H1 (cell line): ENCODE data around the gene CAMP. TPM values are rescaled to one million over a fixed set of nuclear protein-coding genes. Genes with fewer than 3 reads are reported as not detected.

Experiments used
- CTCF ChIA-PET: fragments of 300-600 bp; sonication (Branson Sonifier 250); formaldehyde crosslinking; loops from one replicate; lab custom pipeline; 2021; ENCODE audit not compliant: partially characterized antibody; lab: Charles Lee
- POLR2A ChIA-PET: fragments of 300-600 bp; sonication (Branson Sonifier 250); formaldehyde crosslinking; loops from one replicate; lab custom pipeline; 2021; ENCODE audit warnings: inconsistent platforms; ENCODE audit not compliant: partially characterized antibody; lab: Charles Lee
- DNase-seq, 2 experiments: peaks; one replicate each; pipeline versions ENCODE4 v3.0.0 to v3.0.0-alpha.2; 2010 to 2022; ENCODE audit warnings: low spot score in 2 of 2, low read depth in 1 of 2, mixed read lengths in 1 of 2
- FAIRE-seq: peaks from 2 replicates; lab custom pipeline; 2011; peaks lifted over from hg19 to GRCh38; lab: Jason Lieb, UNC
- H2AFZ ChIP-seq: 2 replicates; pipeline ENCODE4 v1.8.1; 2012; ENCODE audit warnings: low read length, inconsistent platforms
- H2AK5ac ChIP-seq: 2 replicates; pipeline ENCODE4 v1.6.1; 2013; ENCODE audit warnings: low read depth, low read length
- H2BK120ac ChIP-seq: replicated peaks from 2 replicates; pipeline ENCODE3; 2013; ENCODE audit warnings: low read depth, low read length, inconsistent platforms
- H2BK12ac ChIP-seq: 2 replicates; pipeline ENCODE4 v1.6.1; 2013; ENCODE audit warnings: low read depth, low read length
- H2BK15ac ChIP-seq: 2 replicates; pipeline ENCODE4 v1.6.1; 2013; ENCODE audit warnings: low read length
- H2BK20ac ChIP-seq: 2 replicates; pipeline ENCODE4 v1.6.1; 2013; ENCODE audit warnings: low read length
- H2BK5ac ChIP-seq: 2 replicates; pipeline ENCODE4 v1.6.1; 2013; ENCODE audit warnings: low read depth, low read length
- H3K14ac ChIP-seq: 2 replicates; pipeline ENCODE4 v1.6.1; 2013; ENCODE audit warnings: inconsistent platforms; ENCODE audit not compliant: insufficient read length
- H3K18ac ChIP-seq: 2 replicates; pipeline ENCODE4 v1.6.1; 2013; ENCODE audit warnings: low read length; ENCODE audit errors: extremely low read depth
- H3K23ac ChIP-seq: 2 replicates; pipeline ENCODE4 v1.6.1; 2013; ENCODE audit warnings: inconsistent platforms; ENCODE audit not compliant: insufficient read length
- H3K23me2 ChIP-seq: 2 replicates; pipeline ENCODE4 v1.6.1; 2013; ENCODE audit warnings: low read depth, low read length
- H3K27ac ChIP-seq: 2 replicates; pipeline ENCODE4 v1.6.1; 2011; ENCODE audit warnings: low read depth, low read length, inconsistent platforms
- H3K27me3 ChIP-seq, 4 experiments: replicated peaks in 1 of 4; 1 replicate in 1 of 4; 2 replicates in 3 of 4; pipeline versions ENCODE4 v1.6.1 to v1.8.1; 2011 to 2013; ENCODE audit warnings: low read length in 3 of 4, mild to moderate bottlenecking in 3 of 4, inconsistent platforms in 2 of 4, mixed read lengths in 2 of 4, moderate library complexity in 1 of 4; ENCODE audit not compliant: control insufficient read depth in 3 of 4, insufficient read depth in 3 of 4; ENCODE audit errors: extremely low read depth in 1 of 4
- H3K36me3 ChIP-seq, 4 experiments: 2 replicates each; pipeline versions ENCODE4 v1.6.1 to v1.8.1; 2011 to 2013; ENCODE audit warnings: mild to moderate bottlenecking in 4 of 4, low read length in 3 of 4, moderate library complexity in 2 of 4, control low read depth in 1 of 4, inconsistent platforms in 1 of 4; ENCODE audit not compliant: insufficient read depth in 4 of 4, control insufficient read depth in 2 of 4
- H3K4ac ChIP-seq: replicated peaks from 2 replicates; pipeline ENCODE3; 2013; ENCODE audit warnings: low read length, low read depth, mixed read lengths, inconsistent platforms; ENCODE audit not compliant: insufficient read length
- H3K4me1 ChIP-seq, 4 experiments: replicated peaks in 1 of 4; 1 replicate in 1 of 4; 2 replicates in 3 of 4; pipeline versions ENCODE4 v1.6.1 to v1.8.1; 2011 to 2013; ENCODE audit warnings: low read length in 3 of 4, inconsistent platforms in 2 of 4, mixed read lengths in 1 of 4; ENCODE audit not compliant: insufficient read depth in 4 of 4, control insufficient read depth in 3 of 4
- H3K4me2 ChIP-seq, 2 experiments: 2 replicates each; pipeline versions ENCODE4 v1.6.1 to v1.8.1; 2011 to 2013; ENCODE audit warnings: low read depth in 2 of 2, low read length in 2 of 2, control low read depth in 1 of 2, inconsistent platforms in 1 of 2, mild to moderate bottlenecking in 1 of 2; ENCODE audit not compliant: insufficient read depth in 1 of 2
- H3K4me3 ChIP-seq, 4 experiments: fragments of 200-600, 300-600 bp in 1 of 4; sonication (generic), shearing (Covaris generic), sonication (Bioruptor Twin) in 1 of 4; 2 replicates each; pipeline versions ENCODE4 v1.5.1 to v1.8.1; 2011 to 2016; ENCODE audit warnings: low read length in 4 of 4, low read depth in 3 of 4, control low read depth in 2 of 4, inconsistent platforms in 2 of 4, mild to moderate bottlenecking in 2 of 4, mixed read lengths in 1 of 4, moderate library complexity in 1 of 4; ENCODE audit not compliant: insufficient read depth in 2 of 4; ENCODE audit errors: extremely low read depth in 1 of 4
- H3K56ac ChIP-seq: replicated peaks from 2 replicates; pipeline ENCODE3; 2013; ENCODE audit warnings: low read depth, mild to moderate bottlenecking, mixed read lengths, low read length, inconsistent platforms; ENCODE audit not compliant: insufficient read length
- H3K79me1 ChIP-seq: 2 replicates; pipeline ENCODE4 v1.6.1; 2013; ENCODE audit warnings: low read depth, low read length, control low read depth
- H3K79me2 ChIP-seq, 2 experiments: 2 replicates each; pipeline versions ENCODE4 v1.6.1 to v1.8.1; 2012 to 2013; ENCODE audit warnings: low read length in 2 of 2, mild to moderate bottlenecking in 2 of 2, inconsistent platforms in 1 of 2; ENCODE audit not compliant: insufficient read depth in 2 of 2, control insufficient read depth in 1 of 2
- H3K9ac ChIP-seq, 4 experiments: replicated peaks in 1 of 4; 1 replicate in 1 of 4; 2 replicates in 3 of 4; pipeline versions ENCODE4 v1.6.1 to v1.8.1; 2011 to 2013; ENCODE audit warnings: low read depth in 3 of 4, low read length in 3 of 4, control low read depth in 2 of 4, mild to moderate bottlenecking in 2 of 4, moderate library complexity in 2 of 4, inconsistent platforms in 1 of 4; ENCODE audit errors: extremely low read depth in 1 of 4
- H3K9me3 ChIP-seq, 2 experiments: 2 replicates each; pipeline versions ENCODE4 v1.6.1 to v1.8.1; 2012 to 2013; ENCODE audit warnings: mild to moderate bottlenecking in 2 of 2, moderate library complexity in 2 of 2, control low read depth in 1 of 2, inconsistent platforms in 1 of 2, low read depth in 1 of 2, low read length in 1 of 2, mixed read lengths in 1 of 2; ENCODE audit not compliant: insufficient read depth in 2 of 2
- H4K20me1 ChIP-seq, 2 experiments: replicated peaks in 1 of 2; 2 replicates each; pipeline versions ENCODE3 to v1.8.1; 2011 to 2013; ENCODE audit warnings: inconsistent platforms in 2 of 2, low read length in 2 of 2, mild to moderate bottlenecking in 1 of 2; ENCODE audit not compliant: insufficient read depth in 2 of 2, control insufficient read depth in 1 of 2
- H4K5ac ChIP-seq: 2 replicates; pipeline ENCODE4 v1.6.1; 2013; ENCODE audit warnings: low read length, low read depth, mixed read lengths, inconsistent platforms; ENCODE audit not compliant: insufficient read length
- H4K8ac ChIP-seq: 2 replicates; pipeline ENCODE4 v1.8.0; 2013; ENCODE audit warnings: mild to moderate bottlenecking, moderate library complexity, low read length, inconsistent platforms; ENCODE audit not compliant: insufficient read depth; ENCODE audit errors: extremely low read depth
- H4K91ac ChIP-seq: replicated peaks from 2 replicates; pipeline ENCODE3; 2013; ENCODE audit warnings: low read length, mixed read lengths, inconsistent platforms; ENCODE audit not compliant: insufficient read length
- JUND ChIP-seq: IDR thresholded peaks from 2 replicates; pipeline ENCODE4 v1.6.1; 2011; ENCODE audit warnings: mild to moderate bottlenecking, improper control_type of control experiment, low read length
- POLR2A ChIP-seq, 2 experiments: IDR thresholded peaks; 1 replicate in 1 of 2; 2 replicates in 1 of 2; pipeline ENCODE4 v1.6.1; 2011; ENCODE audit warnings: low read depth in 2 of 2, low read length in 2 of 2, mild to moderate bottlenecking in 2 of 2; ENCODE audit errors: control extremely low read depth in 1 of 2
- TEAD4 ChIP-seq: IDR thresholded peaks from 2 replicates; pipeline ENCODE4 v1.6.1; 2012; ENCODE audit warnings: low read depth, low read length, inconsistent platforms, mixed read lengths
- WGBS, 2 experiments: shearing (Covaris generic) in 1 of 2; methylation state at CpG; one replicate each; pipeline versions ENCODE4 v1.1.6 to v1.1.7; 2013 to 2015; ENCODE audit warnings: low lambda C conversion rate in 2 of 2, mixed read lengths in 2 of 2, inconsistent platforms in 1 of 2, low coverage in 1 of 2, missing lambda C conversion rate in 1 of 2; ENCODE audit not compliant: insufficient replicate concordance in 2 of 2, insufficient coverage in 1 of 2, insufficient read length in 1 of 2; ENCODE audit errors: extremely low coverage in 1 of 2, missing lambda C conversion rate in 1 of 2; 5-methylcytosine and 5-hydroxymethylcytosine counted together
- polyA plus RNA-seq, 7 experiments: library from polyadenylated mRNA; depleted of rRNA in 3 of 7; stranded (reverse) in 5 of 7; unstranded in 2 of 7; fragments of >200 nt in 5 of 7; fragments of 200-250 nt in 2 of 7; gene quantifications; 1 replicate in 5 of 7; 2 replicates in 1 of 7; 4 replicates in 1 of 7; pipeline versions ENCODE4 v1.2.1 to v1.2.3, GENCODE V29; 2011 to 2013; ENCODE audit warnings: missing spikeins in 2 of 7, mixed read lengths in 2 of 7
- total RNA-seq: library from RNA; stranded (reverse); fragmentation: NEBNext Ultra II Directional; extraction: Animal tissue kit (Norgen Biotek cat#: 25700); gene quantifications from 2 replicates; pipeline ENCODE4 v1.2.1, GENCODE V29; 2021

The CAMP gene
- total and polyA plus RNA-seq, 2 of the 8 experiments (the other 6 are each of a cell fraction or from before 2014, with no cell fraction given), result not detected

GRCh38 chr3:48187301-48187578 lies 36.1 kb upstream of the CAMP start:
- no peak overlapping the region for H2BK5ac ChIP-seq
- peaks cover 3 to 7% of the 10 kb centered on the region in 2 experiments for H4K20me1 ChIP-seq
- 0 out of 2 replicates have a peak, but pooled peaks cover 4% of the 10 kb centered on the region for H3K79me1 ChIP-seq
- H3K27ac ChIP-seq, result peak overlapping the region; percentile 74; the same call in 1 of the 2 replicates
- H3K23me2 ChIP-seq, result peaks cover 6% of the 10 kb centered on the region; the same call in 1 of the 2 replicates
- peak overlapping the region; percentile 25; the same call in 1 of the 2 replicates for H3K18ac ChIP-seq
- H4K91ac ChIP-seq, result no peak overlapping the region
- no peak overlapping the region for H2AFZ ChIP-seq
- H3K9me3 ChIP-seq, result peaks cover 0 to 2% of the 10 kb centered on the region in 2 experiments; a peak in 1 of 4 replicates
- FAIRE-seq (no peak), DNase-seq (no peak)
- H3K4me3 ChIP-seq, result peak overlapping the region; percentile 65 to 98 (median 87)
- peak overlapping the region; percentile 85 to 97 for H3K4me2 ChIP-seq
- CTCF ChIA-PET, result interaction anchor here (2.5 kb wide), 1 partner anchor 30 kb away, joined by 8 read pairs; no protein-coding TSS in a partner anchor
- H3K23ac ChIP-seq, result no peak overlapping the region
- no peak overlapping the region for H2BK20ac ChIP-seq
- TF ChIP-seq JUND (no peak), POLR2A (IDR thresholded peaks at IDR 0.05; ENCODE audit: control extremely low read depth in 1 of 2, low read depth in 2 of 2, low read length in 2 of 2) (0 out of 3 replicates have a peak, but pooled peaks of 1 of the 2 experiments have one; percentile 36), TEAD4 (no peak)
- no peak overlapping the region for H3K56ac ChIP-seq
- no peak overlapping the region for H2AK5ac ChIP-seq
- no peak overlapping the region for H3K4ac ChIP-seq
- H4K8ac ChIP-seq, result peak overlapping the region; percentile 97
- H3K4me1 ChIP-seq, result peaks cover 0 to 12% (median 8%) of the 10 kb centered on the region in 4 experiments; a peak in 5 of 7 replicates
- H2BK12ac ChIP-seq, result no peak overlapping the region
- POLR2A ChIA-PET, result interaction anchor here (1.0 to 5.1 kb wide), 17 partner anchors 8 to 362 kb away, joined by 3 to 82 read pairs (median 5); partner anchors contain the start of genes CCDC51 and ZNF589
- H4K5ac ChIP-seq, result no peak overlapping the region
- WGBS, 2 experiments, result 1% methylated on average over 8 of the region's 8 CpGs; no CpG with 5 or more reads in 1 of the 2 experiments
- no peak overlapping the region for H3K14ac ChIP-seq
- H3K36me3 ChIP-seq, result peaks cover 18 to 45% (median 34%) of the 10 kb centered on the region in 4 experiments
- H2BK15ac ChIP-seq, result no peak overlapping the region
- peaks cover 12 to 50% of the 10 kb centered on the region in 2 experiments for H3K79me2 ChIP-seq
- H2BK120ac ChIP-seq, result no peak overlapping the region
- H3K27me3 ChIP-seq, result no peaks in the 10 kb centered on the region
- peak overlapping the region; percentile 91 to 96 (median 92) for H3K9ac ChIP-seq
